HepG2 (cell line): ENCODE measurements around the gene GCNT2. TPM values are rescaled to one million over a fixed set of nuclear protein-coding genes. Genes with fewer than 3 reads are reported as not detected.

Experiments
- ATRX ChIP-seq: sonication (generic); formaldehyde crosslinking; IDR thresholded peaks from 2 replicates; pipeline ENCODE4 v1.4.0; 2020; ENCODE audit warnings: missing genetic modification reagents, borderline replicate concordance
- FOXC1 ChIP-seq: sonication (generic); formaldehyde crosslinking; IDR thresholded peaks from 2 replicates; pipeline ENCODE4 v1.8.0; 2022; ENCODE audit warnings: mild to moderate bottlenecking, missing genetic modification reagents, borderline replicate concordance
- HMGA1 ChIP-seq: sonication (generic); formaldehyde crosslinking; conservative IDR thresholded peaks from 2 replicates; pipeline ENCODE4 v1.4.0; 2020; ENCODE audit warnings: missing genetic modification reagents
- IKZF4 ChIP-seq: sonication (generic); formaldehyde crosslinking; IDR thresholded peaks from 2 replicates; pipeline ENCODE4 v1.5.1; 2020; ENCODE audit warnings: borderline replicate concordance, mild to moderate bottlenecking, low read depth, missing genetic modification reagents; ENCODE audit errors: not compliant biosample characterization
- KLF11 ChIP-seq: IDR thresholded peaks from 2 replicates; pipeline ENCODE4 v1.6.1; 2016; ENCODE audit warnings: missing compliant biosample characterization
- MBNL3 ChIP-seq: fragments of 250-450 bp; sonication (Bioruptor Pico); conservative IDR thresholded peaks from 2 replicates; pipeline ENCODE4 v1.8.0; 2022; ENCODE audit warnings: mild to moderate bottlenecking, inconsistent platforms
- MZF1 ChIP-seq: sonication (generic); formaldehyde crosslinking; IDR thresholded peaks from 2 replicates; pipeline ENCODE4 v1.8.1; 2023; ENCODE audit warnings: mild to moderate bottlenecking, missing genetic modification reagents, borderline replicate concordance
- NCOA2 ChIP-seq: sonication (generic); formaldehyde crosslinking; IDR thresholded peaks from 2 replicates; pipeline ENCODE4 v1.8.0; 2022; ENCODE audit warnings: inconsistent platforms
- SIX1 ChIP-seq: sonication (generic); formaldehyde crosslinking; IDR thresholded peaks from 2 replicates; pipeline ENCODE4 v1.4.0; 2020; ENCODE audit warnings: missing genetic modification reagents, borderline replicate concordance
- ZFP90 ChIP-seq: sonication (generic); formaldehyde crosslinking; IDR thresholded peaks from 2 replicates; pipeline ENCODE4 v1.8.0; 2022; ENCODE audit warnings: missing genetic modification reagents, mild to moderate bottlenecking, inconsistent platforms, borderline replicate concordance
- ZNF20 ChIP-seq: sonication (generic); formaldehyde crosslinking; IDR thresholded peaks from 2 replicates; pipeline ENCODE4 v1.4.0; 2020; ENCODE audit warnings: mild to moderate bottlenecking, moderate library complexity, missing genetic modification reagents
- ZNF343 ChIP-seq: sonication (generic); formaldehyde crosslinking; IDR thresholded peaks from 2 replicates; pipeline ENCODE4 v1.4.0; 2020; ENCODE audit warnings: mild to moderate bottlenecking, missing genetic modification reagents
- ZNF572 ChIP-seq: sonication (generic); formaldehyde crosslinking; IDR thresholded peaks from 2 replicates; pipeline ENCODE4 v1.5.1; 2020; ENCODE audit warnings: mild to moderate bottlenecking, missing genetic modification reagents
- ZNF788 ChIP-seq: sonication (generic); formaldehyde crosslinking; IDR thresholded peaks from 2 replicates; pipeline ENCODE4 v1.5.0; 2020; ENCODE audit warnings: mild to moderate bottlenecking, missing genetic modification reagents, borderline replicate concordance
- ZSCAN25 ChIP-seq: sonication (generic); formaldehyde crosslinking; IDR thresholded peaks from 2 replicates; pipeline ENCODE4 v1.8.0; 2022; ENCODE audit warnings: mild to moderate bottlenecking, missing genetic modification reagents
- polyA plus RNA-seq, 8 experiments: library from polyadenylated mRNA; depleted of rRNA in 3 of 8; stranded (reverse) in 7 of 8; unstranded in 1 of 8; fragments of >200 nt; fragmentation: Illumina TruSeq in 4 of 8; extraction: Trizol in 4 of 8; gene quantifications; 2 replicates each; pipeline versions ENCODE4 v1.2.1 to v1.2.3, GENCODE V29; 2011 to 2016; ENCODE audit warnings: low read depth in 4 of 8, missing spikeins in 1 of 8, mixed read lengths in 1 of 8; ENCODE audit not compliant: insufficient read depth in 1 of 8
- total RNA-seq, 5 experiments: library from RNA; depleted of rRNA; stranded (reverse); fragments of >200 nt; fragmentation: Illumina TruSeq; extraction: Trizol; gene quantifications; 2 replicates each; pipeline ENCODE4 v1.2.3, GENCODE V29; 2016; ENCODE audit warnings: low read depth in 1 of 5
- TF ChIP-seq, protein P1 (sequence below): sonication (generic); formaldehyde crosslinking; IDR thresholded peaks from 2 replicates; pipeline ENCODE4 v1.8.1; 2022; ENCODE audit warnings: mild to moderate bottlenecking, missing genetic modification reagents
- TF ChIP-seq, protein P2 (sequence below): sonication (generic); formaldehyde crosslinking; IDR thresholded peaks from 2 replicates; pipeline ENCODE4 v1.5.0; 2020; ENCODE audit warnings: missing genetic modification reagents
- TF ChIP-seq, protein P3 (sequence below): sonication (generic); formaldehyde crosslinking; IDR thresholded peaks from 2 replicates; pipeline ENCODE4 v1.5.1; 2020; ENCODE audit warnings: mild to moderate bottlenecking, missing genetic modification reagents, moderate library complexity
- TF ChIP-seq, protein P4 (sequence below): sonication (generic); formaldehyde crosslinking; IDR thresholded peaks from 2 replicates; pipeline ENCODE4 v1.8.0; 2023; ENCODE audit warnings: mild to moderate bottlenecking, missing genetic modification reagents
- TF ChIP-seq, protein P5 (sequence below): sonication (generic); formaldehyde crosslinking; IDR thresholded peaks from 2 replicates; pipeline ENCODE4 v1.4.0; 2020; ENCODE audit warnings: mild to moderate bottlenecking, missing genetic modification reagents
- TF ChIP-seq, protein P6 (sequence below): sonication (generic); formaldehyde crosslinking; IDR thresholded peaks from 2 replicates; pipeline ENCODE4 v1.4.0; 2020; ENCODE audit warnings: missing genetic modification reagents

Gene GCNT2
- total and polyA plus RNA-seq, 2 of the 13 experiments (the other 11 are each of a cell fraction or from before 2014, with no cell fraction given): 11.8 to 31.9 TPM

DNA sequence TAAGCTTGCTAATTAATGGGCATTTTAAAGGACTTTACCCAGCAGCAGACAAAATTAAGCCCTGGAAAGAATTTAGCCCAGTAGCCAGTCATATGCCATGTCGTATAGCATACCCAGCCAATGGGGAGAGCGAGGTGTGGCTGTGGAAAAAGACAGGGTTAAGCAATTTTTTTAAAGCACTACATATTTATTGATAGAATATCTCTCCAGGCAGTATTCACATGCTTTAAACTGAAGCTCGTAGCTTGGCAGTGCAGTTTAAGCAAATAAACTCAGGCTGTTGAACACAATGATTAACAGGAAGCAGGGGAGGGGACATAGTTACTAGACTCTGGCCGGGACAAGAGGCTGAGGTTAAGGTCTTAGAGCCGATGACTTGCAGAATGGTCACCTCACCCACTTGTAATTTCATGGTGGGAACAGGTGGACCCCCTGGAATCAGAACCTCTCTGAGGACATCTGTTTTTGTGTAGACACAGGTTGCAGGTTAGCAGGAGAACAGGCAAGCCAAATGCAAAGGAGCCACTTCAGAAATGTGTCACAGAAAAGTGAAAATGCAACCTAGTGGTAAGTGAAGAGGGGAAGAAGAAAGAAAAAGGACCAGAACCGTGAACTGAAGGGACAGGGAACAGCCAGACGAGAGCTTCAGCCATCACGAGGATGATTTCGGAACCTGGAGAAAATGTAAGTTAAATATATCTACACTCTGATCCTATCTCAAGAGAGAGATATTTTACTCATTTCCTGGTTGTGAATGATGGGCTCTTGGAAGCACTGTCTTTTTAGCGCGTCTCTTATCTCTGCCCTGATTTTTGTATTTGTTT is 7.2 kb downstream of the GCNT2 start (continued):
- TF ChIP-seq IKZF4 (CRISPR knock-in tag) (no peak), ZFP90 (CRISPR knock-in tag) (no peak), ZNF788 (CRISPR knock-in tag) (no peak), ATRX (CRISPR knock-in tag) (no peak), HMGA1 (CRISPR knock-in tag) (no peak), NCOA2 (peak; percentile 63), ZNF343 (CRISPR knock-in tag) (no peak), KLF11 (CRISPR knock-in tag) (no peak), MZF1 (no peak), ZNF572 (no peak), ZNF20 (no peak), SIX1 (0 out of 2 replicates have a peak, but pooled peaks have one; percentile 8), FOXC1 (CRISPR knock-in tag) (0 out of 2 replicates have a peak, but pooled peaks have one; percentile 50), ZSCAN25 (no peak), MBNL3 (no peak)
- TF ChIP-seq, protein P1, sequence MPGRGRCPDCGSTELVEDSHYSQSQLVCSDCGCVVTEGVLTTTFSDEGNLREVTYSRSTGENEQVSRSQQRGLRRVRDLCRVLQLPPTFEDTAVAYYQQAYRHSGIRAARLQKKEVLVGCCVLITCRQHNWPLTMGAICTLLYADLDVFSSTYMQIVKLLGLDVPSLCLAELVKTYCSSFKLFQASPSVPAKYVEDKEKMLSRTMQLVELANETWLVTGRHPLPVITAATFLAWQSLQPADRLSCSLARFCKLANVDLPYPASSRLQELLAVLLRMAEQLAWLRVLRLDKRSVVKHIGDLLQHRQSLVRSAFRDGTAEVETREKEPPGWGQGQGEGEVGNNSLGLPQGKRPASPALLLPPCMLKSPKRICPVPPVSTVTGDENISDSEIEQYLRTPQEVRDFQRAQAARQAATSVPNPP (CRISPR knock-in tag): no peak
- TF ChIP-seq, protein P2, sequence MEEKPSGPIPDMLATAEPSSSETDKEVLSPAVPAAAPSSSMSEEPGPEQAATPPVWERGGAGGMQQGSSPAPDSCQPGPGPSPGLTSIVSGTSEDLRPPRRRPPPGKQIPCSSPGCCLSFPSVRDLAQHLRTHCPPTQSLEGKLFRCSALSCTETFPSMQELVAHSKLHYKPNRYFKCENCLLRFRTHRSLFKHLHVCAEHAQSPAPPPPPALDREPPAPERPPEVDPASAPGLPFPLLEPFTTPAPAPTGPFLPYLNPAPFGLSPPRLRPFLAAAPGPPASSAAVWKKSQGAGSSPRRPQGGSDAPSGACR (CRISPR knock-in tag): no peak
- TF ChIP-seq, protein P3, sequence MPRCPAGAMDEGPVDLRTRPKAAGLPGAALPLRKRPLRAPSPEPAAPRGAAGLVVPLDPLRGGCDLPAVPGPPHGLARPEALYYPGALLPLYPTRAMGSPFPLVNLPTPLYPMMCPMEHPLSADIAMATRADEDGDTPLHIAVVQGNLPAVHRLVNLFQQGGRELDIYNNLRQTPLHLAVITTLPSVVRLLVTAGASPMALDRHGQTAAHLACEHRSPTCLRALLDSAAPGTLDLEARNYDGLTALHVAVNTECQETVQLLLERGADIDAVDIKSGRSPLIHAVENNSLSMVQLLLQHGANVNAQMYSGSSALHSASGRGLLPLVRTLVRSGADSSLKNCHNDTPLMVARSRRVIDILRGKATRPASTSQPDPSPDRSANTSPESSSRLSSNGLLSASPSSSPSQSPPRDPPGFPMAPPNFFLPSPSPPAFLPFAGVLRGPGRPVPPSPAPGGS: no peak
- TF ChIP-seq, protein P4, sequence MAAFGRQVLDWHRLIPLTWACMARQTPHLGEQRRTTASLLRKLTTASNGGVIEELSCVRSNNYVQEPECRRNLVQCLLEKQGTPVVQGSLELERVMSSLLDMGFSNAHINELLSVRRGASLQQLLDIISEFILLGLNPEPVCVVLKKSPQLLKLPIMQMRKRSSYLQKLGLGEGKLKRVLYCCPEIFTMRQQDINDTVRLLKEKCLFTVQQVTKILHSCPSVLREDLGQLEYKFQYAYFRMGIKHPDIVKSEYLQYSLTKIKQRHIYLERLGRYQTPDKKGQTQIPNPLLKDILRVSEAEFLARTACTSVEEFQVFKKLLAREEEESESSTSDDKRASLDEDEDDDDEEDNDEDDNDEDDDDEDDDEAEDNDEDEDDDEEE: no peak
- TF ChIP-seq, protein P5, sequence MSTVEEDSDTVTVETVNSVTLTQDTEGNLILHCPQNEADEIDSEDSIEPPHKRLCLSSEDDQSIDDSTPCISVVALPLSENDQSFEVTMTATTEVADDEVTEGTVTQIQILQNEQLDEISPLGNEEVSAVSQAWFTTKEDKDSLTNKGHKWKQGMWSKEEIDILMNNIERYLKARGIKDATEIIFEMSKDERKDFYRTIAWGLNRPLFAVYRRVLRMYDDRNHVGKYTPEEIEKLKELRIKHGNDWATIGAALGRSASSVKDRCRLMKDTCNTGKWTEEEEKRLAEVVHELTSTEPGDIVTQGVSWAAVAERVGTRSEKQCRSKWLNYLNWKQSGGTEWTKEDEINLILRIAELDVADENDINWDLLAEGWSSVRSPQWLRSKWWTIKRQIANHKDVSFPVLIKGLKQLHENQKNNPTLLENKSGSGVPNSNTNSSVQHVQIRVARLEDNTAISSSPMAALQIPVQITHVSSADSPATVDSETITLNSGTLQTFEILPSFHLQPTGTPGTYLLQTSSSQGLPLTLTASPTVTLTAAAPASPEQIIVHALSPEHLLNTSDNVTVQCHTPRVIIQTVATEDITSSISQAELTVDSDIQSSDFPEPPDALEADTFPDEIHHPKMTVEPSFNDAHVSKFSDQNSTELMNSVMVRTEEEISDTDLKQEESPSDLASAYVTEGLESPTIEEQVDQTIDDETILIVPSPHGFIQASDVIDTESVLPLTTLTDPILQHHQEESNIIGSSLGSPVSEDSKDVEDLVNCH (CRISPR knock-in tag): no peak
- TF ChIP-seq, protein P6, sequence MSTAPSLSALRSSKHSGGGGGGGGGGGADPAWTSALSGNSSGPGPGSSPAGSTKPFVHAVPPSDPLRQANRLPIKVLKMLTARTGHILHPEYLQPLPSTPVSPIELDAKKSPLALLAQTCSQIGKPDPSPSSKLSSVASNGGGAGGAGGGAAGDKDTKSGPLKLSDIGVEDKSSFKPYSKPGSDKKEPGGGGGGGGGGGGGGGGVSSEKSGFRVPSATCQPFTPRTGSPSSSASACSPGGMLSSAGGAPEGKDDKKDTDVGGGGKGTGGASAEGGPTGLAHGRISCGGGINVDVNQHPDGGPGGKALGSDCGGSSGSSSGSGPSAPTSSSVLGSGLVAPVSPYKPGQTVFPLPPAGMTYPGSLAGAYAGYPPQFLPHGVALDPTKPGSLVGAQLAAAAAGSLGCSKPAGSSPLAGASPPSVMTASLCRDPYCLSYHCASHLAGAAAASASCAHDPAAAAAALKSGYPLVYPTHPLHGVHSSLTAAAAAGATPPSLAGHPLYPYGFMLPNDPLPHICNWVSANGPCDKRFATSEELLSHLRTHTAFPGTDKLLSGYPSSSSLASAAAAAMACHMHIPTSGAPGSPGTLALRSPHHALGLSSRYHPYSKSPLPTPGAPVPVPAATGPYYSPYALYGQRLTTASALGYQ: no peak
